Measurements from ENCODE around the gene STPG3. TPM values are rescaled to one million over a fixed set of nuclear protein-coding genes. Genes with fewer than 3 reads are reported as not detected.

The STPG3 gene
- total RNA-seq, 4 donors from 2014 or later = not detected

- intact Hi-C loops (cut with DNase I) = no loop called here
- 83% methylated on average over 9 of the region's 20 CpGs for WGBS
- DNase-seq (ENCODE audit: extremely low spot score) = no peak
Observed at GRCh38 chr9:137247135-137247915, 3.8 kb upstream of the STPG3 start.

GRCh38 chr9:137247916-137248175 lies 3.2 kb upstream of the STPG3 start:
- no peak for DNase-seq (ENCODE audit: extremely low spot score)
- intact Hi-C loops (cut with DNase I) = no loop called here
- TF ChIP-seq POLR2AphosphoS5 (IDR thresholded peaks at IDR 0.05) = no peak
- no peak for TF ChIP-seq CTCF (IDR thresholded peaks at IDR 0.05)
- TF ChIP-seq POLR2A (IDR thresholded peaks at IDR 0.05; ENCODE audit: low read depth) = no peak
- no peak for TF ChIP-seq EP300 (IDR thresholded peaks at IDR 0.05)
- H3K36me3 ChIP-seq = peaks cover 4 to 13% (median 9%) of the 10 kb centered on the region in 4 donors
- H3K27me3 ChIP-seq = no peaks in the 10 kb centered on the region
- H3K4me1 ChIP-seq = peaks cover 17 to 30% (median 18%) of the 10 kb centered on the region in 4 donors
- WGBS = 40% methylated on average over 1 of the region's 6 CpGs
- H3K4me3 ChIP-seq = no peak overlapping the region
- no peaks in the 10 kb centered on the region for H3K9me3 ChIP-seq
- H3K27ac ChIP-seq (replicated peaks in 1 of 4) = no peak overlapping the region

More at GRCh38 chr9:137247135-137247915, 3.8 kb upstream of the STPG3 start:
- Histone ChIP-seq H3K4me3 (no peak overlapping the region), H3K4me1 (peaks cover 22 to 35% (median 23%) of the 10 kb centered on the region in 4 donors), H3K27me3 (no peaks in the 10 kb centered on the region), H3K9me3 (no peaks in the 10 kb centered on the region), H3K36me3 (peaks cover 9 to 18% (median 15%) of the 10 kb centered on the region in 4 donors), H3K27ac (replicated peaks in 1 of 4) (no peak overlapping the region)
- no peak for TF ChIP-seq POLR2A (IDR thresholded peaks at IDR 0.05; ENCODE audit: low read depth)
- no peak for TF ChIP-seq POLR2AphosphoS5 (IDR thresholded peaks at IDR 0.05)
- TF ChIP-seq EP300 (IDR thresholded peaks at IDR 0.05) = no peak
- no peak for TF ChIP-seq CTCF (IDR thresholded peaks at IDR 0.05)

- H3K27me3 ChIP-seq = no peaks in the 10 kb centered on the region
- H3K4me1 ChIP-seq = peaks cover 9 to 20% (median 14%) of the 10 kb centered on the region in 4 donors
- 61% methylated on average over 15 of the region's 18 CpGs for WGBS
- TF ChIP-seq POLR2A (IDR thresholded peaks at IDR 0.05; ENCODE audit: low read depth) (no peak), EP300 (IDR thresholded peaks at IDR 0.05) (no peak), POLR2AphosphoS5 (IDR thresholded peaks at IDR 0.05) (no peak), CTCF (IDR thresholded peaks at IDR 0.05) (no peak)
- intact Hi-C loops (cut with DNase I) = no loop called here
- no peak for DNase-seq (ENCODE audit: extremely low spot score)
- no peak overlapping the region for H3K27ac ChIP-seq (replicated peaks in 1 of 4)
- H3K36me3 ChIP-seq = no peaks in the 10 kb centered on the region
- no peak overlapping the region for H3K4me3 ChIP-seq
- no peaks in the 10 kb centered on the region for H3K9me3 ChIP-seq
Observed at GRCh38 chr9:137250329-137251193, 525 bp upstream of the STPG3 start.

GRCh38 chr9:137251490-137252268 lies 593 bp downstream of the STPG3 start:
- Histone ChIP-seq H3K4me1 (peaks cover 20 to 29% (median 24%) of the 10 kb centered on the region in 4 donors), H3K9me3 (no peaks in the 10 kb centered on the region), H3K27me3 (no peaks in the 10 kb centered on the region), H3K27ac (replicated peaks in 1 of 4) (no peak overlapping the region), H3K4me3 (no peak overlapping the region), H3K36me3 (peaks cover 0 to 7% (median 6%) of the 10 kb centered on the region in 4 donors)
- intact Hi-C loops (cut with DNase I) = no loop called here
- TF ChIP-seq EP300 (IDR thresholded peaks at IDR 0.05) (no peak), POLR2A (IDR thresholded peaks at IDR 0.05; ENCODE audit: low read depth) (no peak), POLR2AphosphoS5 (IDR thresholded peaks at IDR 0.05) (no peak), CTCF (IDR thresholded peaks at IDR 0.05) (no peak)
- WGBS = 88% methylated on average over 14 of the region's 22 CpGs
- DNase-seq (ENCODE audit: extremely low spot score) = no peak
